NCI-H2196 (cell line): ENCODE measurements around the gene SMIM33.
"Not testable (repeated sequence)": the region's sequence is repeated elsewhere in the genome, so short reads cannot be mapped to it uniquely, and the experiment has no call there.

Experiments used
- DNase-seq: peaks from one replicate; lab custom pipeline; 2025; ENCODE audit not compliant: unreplicated experiment; lab: John Stamatoyannopoulos, UW

The SMIM33 gene

GRCh38 chr5:139470821-139471300 lies at the start of gene SMIM33:
Gene SMIM33 (plus strand): TSS chr5:139471004. CDS start chr5:139471122, 118 bp downstream.
- DNase-seq = no peak

- peak; percentile 53 for DNase-seq
Measured at GRCh38 chr5:139422307-139422893, 48.4 kb upstream of the SMIM33 start.

- DNase-seq = no peak
Measured at GRCh38 chr5:139425497-139425896, 45.3 kb upstream of the SMIM33 start.

- no peak for DNase-seq
Measured at GRCh38 chr5:139426203-139426885, 44.5 kb upstream of the SMIM33 start.

- no peak for DNase-seq
Measured at GRCh38 chr5:139430015-139430414, 40.8 kb upstream of the SMIM33 start.

- DNase-seq = no peak
Measured at GRCh38 chr5:139431706-139432105, 39.1 kb upstream of the SMIM33 start.

- DNase-seq = no peak
Measured at GRCh38 chr5:139435676-139436075, 35.1 kb upstream of the SMIM33 start.

- no peak for DNase-seq
Measured at GRCh38 chr5:139438707-139439012, 32.1 kb upstream of the SMIM33 start.

GRCh38 chr5:139439013-139439903 lies 31.5 kb upstream of the SMIM33 start, which contains the start of gene DNAJC18:
Gene DNAJC18 (minus strand): TSS chr5:139439525. CDS start chr5:139439445, 80 bp downstream.
- DNase-seq = peak; percentile 93

- DNase-seq = not testable (repeated sequence)
Measured at GRCh38 chr5:139440416-139440815, 30.4 kb upstream of the SMIM33 start.

- DNase-seq = no peak
Measured at GRCh38 chr5:139443831-139444453, 26.9 kb upstream of the SMIM33 start.

- no peak for DNase-seq
Measured at GRCh38 chr5:139445325-139446170, 25.3 kb upstream of the SMIM33 start.

- no peak for DNase-seq
Measured at GRCh38 chr5:139446956-139447779, 23.6 kb upstream of the SMIM33 start.

GRCh38 chr5:139451176-139451575 lies 19.6 kb upstream of the SMIM33 start:
- DNase-seq = no peak

GRCh38 chr5:139451878-139452660 lies 18.7 kb upstream of the SMIM33 start:
- no peak for DNase-seq

GRCh38 chr5:139453683-139454567 lies 16.9 kb upstream of the SMIM33 start:
- DNase-seq = no peak

GRCh38 chr5:139454568-139455290 lies 16.1 kb upstream of the SMIM33 start:
- DNase-seq = no peak
